IMR-90 (cell line): ENCODE data around the gene LRAT.

ENCODE experiments used
- CEBPB ChIP-seq: IDR thresholded peaks from 2 replicates; pipeline ENCODE4 v1.6.1; 2012; ENCODE audit warnings: low read depth, low read length, improper control_type of control experiment
- CHD1 ChIP-seq: IDR thresholded peaks from 2 replicates; pipeline ENCODE4 v1.6.1; 2012; ENCODE audit warnings: low read depth, low read length, improper control_type of control experiment
- MAFK ChIP-seq: IDR thresholded peaks from 2 replicates; pipeline ENCODE4 v1.6.1; 2012; ENCODE audit warnings: low read depth, low read length, improper control_type of control experiment
- NFE2L2 ChIP-seq: fragments of 150-350 bp; IDR thresholded peaks from 2 replicates; pipeline ENCODE4 v1.6.1; 2016; ENCODE audit warnings: low read depth, mild to moderate bottlenecking, low read length
- POLR2A ChIP-seq: IDR thresholded peaks from 2 replicates; pipeline ENCODE4 v1.6.1; 2012; ENCODE audit warnings: mild to moderate bottlenecking, low read depth, low read length
- RAD21 ChIP-seq: IDR thresholded peaks from 2 replicates; pipeline ENCODE4 v1.6.1; 2012; ENCODE audit warnings: low read length, improper control_type of control experiment
- RCOR1 ChIP-seq: IDR thresholded peaks from 2 replicates; pipeline ENCODE4 v1.6.1; 2012; ENCODE audit warnings: mild to moderate bottlenecking, low read length, improper control_type of control experiment; ENCODE audit not compliant: insufficient replicate concordance
- RFX5 ChIP-seq: IDR thresholded peaks from 2 replicates; pipeline ENCODE4 v1.8.0; 2012; ENCODE audit warnings: low read depth, mild to moderate bottlenecking, low read length, moderate library complexity
- SMC3 ChIP-seq: fragments of 150-350 bp; IDR thresholded peaks from 2 replicates; pipeline ENCODE4 v1.6.1; 2016; ENCODE audit warnings: low read depth, mild to moderate bottlenecking, antibody characterized with exemption, low read length, moderate library complexity
- USF2 ChIP-seq: fragments of 150-350 bp; IDR thresholded peaks from 2 replicates; pipeline ENCODE4 v1.6.1; 2017; ENCODE audit warnings: mild to moderate bottlenecking, antibody characterized with exemption, low read length, low read depth
- TF ChIP-seq, protein P1 (sequence below): conservative IDR thresholded peaks from 2 replicates; pipeline ENCODE4 v1.5.1; 2012; ENCODE audit warnings: mild to moderate bottlenecking, low read depth, low read length, improper control_type of control experiment
- TF ChIP-seq, protein P2 (sequence below): fragments of 150-350 bp; IDR thresholded peaks from 2 replicates; pipeline ENCODE4 v1.6.1; 2016; ENCODE audit warnings: low read depth, mild to moderate bottlenecking, low read length, moderate library complexity, borderline replicate concordance

GRCh38 chr4:154744341-154744926, 634 bp downstream of the LRAT start:
- TF ChIP-seq, protein P1, sequence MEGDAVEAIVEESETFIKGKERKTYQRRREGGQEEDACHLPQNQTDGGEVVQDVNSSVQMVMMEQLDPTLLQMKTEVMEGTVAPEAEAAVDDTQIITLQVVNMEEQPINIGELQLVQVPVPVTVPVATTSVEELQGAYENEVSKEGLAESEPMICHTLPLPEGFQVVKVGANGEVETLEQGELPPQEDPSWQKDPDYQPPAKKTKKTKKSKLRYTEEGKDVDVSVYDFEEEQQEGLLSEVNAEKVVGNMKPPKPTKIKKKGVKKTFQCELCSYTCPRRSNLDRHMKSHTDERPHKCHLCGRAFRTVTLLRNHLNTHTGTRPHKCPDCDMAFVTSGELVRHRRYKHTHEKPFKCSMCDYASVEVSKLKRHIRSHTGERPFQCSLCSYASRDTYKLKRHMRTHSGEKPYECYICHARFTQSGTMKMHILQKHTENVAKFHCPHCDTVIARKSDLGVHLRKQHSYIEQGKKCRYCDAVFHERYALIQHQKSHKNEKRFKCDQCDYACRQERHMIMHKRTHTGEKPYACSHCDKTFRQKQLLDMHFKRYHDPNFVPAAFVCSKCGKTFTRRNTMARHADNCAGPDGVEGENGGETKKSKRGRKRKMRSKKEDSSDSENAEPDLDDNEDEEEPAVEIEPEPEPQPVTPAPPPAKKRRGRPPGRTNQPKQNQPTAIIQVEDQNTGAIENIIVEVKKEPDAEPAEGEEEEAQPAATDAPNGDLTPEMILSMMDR: no peak
- TF ChIP-seq POLR2A (no peak), CHD1 (no peak), RAD21 (no peak), RCOR1 (no peak), USF2 (no peak), MAFK (no peak), CEBPB (no peak), RFX5 (no peak), NFE2L2 (no peak), SMC3 (no peak)
- TF ChIP-seq, protein P2, sequence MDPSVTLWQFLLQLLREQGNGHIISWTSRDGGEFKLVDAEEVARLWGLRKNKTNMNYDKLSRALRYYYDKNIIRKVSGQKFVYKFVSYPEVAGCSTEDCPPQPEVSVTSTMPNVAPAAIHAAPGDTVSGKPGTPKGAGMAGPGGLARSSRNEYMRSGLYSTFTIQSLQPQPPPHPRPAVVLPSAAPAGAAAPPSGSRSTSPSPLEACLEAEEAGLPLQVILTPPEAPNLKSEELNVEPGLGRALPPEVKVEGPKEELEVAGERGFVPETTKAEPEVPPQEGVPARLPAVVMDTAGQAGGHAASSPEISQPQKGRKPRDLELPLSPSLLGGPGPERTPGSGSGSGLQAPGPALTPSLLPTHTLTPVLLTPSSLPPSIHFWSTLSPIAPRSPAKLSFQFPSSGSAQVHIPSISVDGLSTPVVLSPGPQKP: no peak
